Left kidney (tissue), 2 donors: ENCODE data around the gene P2RY8. TPM values are rescaled to one million over a fixed set of nuclear protein-coding genes. Genes with fewer than 3 reads are reported as not detected.
"Not testable (repeated sequence)": the region's sequence is repeated elsewhere in the genome, so short reads cannot be mapped to it uniquely, and the experiment has no call there.

Experiments used
- DNase-seq: peaks from one replicate; pipeline ENCODE4 v3.0.0-alpha.2; 2013
- polyA plus RNA-seq: library from polyadenylated mRNA; unstranded; fragments of 120-200 nt; gene quantifications from one replicate; pipeline ENCODE4 v1.2.1, GENCODE V29; 2013; ENCODE audit not compliant: insufficient read length

Gene P2RY8
- polyA plus RNA-seq, 1 donor: 0.73 TPM

- DNase-seq: no peak
Observed at GRCh38 chrX:1464041-1464970, 72.7 kb downstream of the P2RY8 start.

GRCh38 chrX:1463581-1463980, 73.4 kb downstream of the P2RY8 start:
- no peak for DNase-seq

GRCh38 chrX:1462596-1463251, 74.3 kb downstream of the P2RY8 start:
- DNase-seq: no peak

- DNase-seq: no peak
Observed at GRCh38 chrX:1462110-1462509, 74.9 kb downstream of the P2RY8 start.

GRCh38 chrX:1455948-1456280, 81.1 kb downstream of the P2RY8 start:
- DNase-seq: no peak

- DNase-seq: peak; percentile 81
Observed at GRCh38 chrX:1453951-1454785, 82.8 kb downstream of the P2RY8 start.

GRCh38 chrX:1453395-1453783, 83.6 kb downstream of the P2RY8 start:
- DNase-seq: peak; percentile 17

GRCh38 chrX:1452516-1453394, 84.2 kb downstream of the P2RY8 start, which contains the start of gene ASMTL:
ASMTL (minus strand) TSS chrX:1452909; CDS start chrX:1452840, 69 bp downstream.
- peak; percentile 95 for DNase-seq

- DNase-seq: no peak
Observed at GRCh38 chrX:1451661-1452515, 85.1 kb downstream of the P2RY8 start.

GRCh38 chrX:1451251-1451660, 85.7 kb downstream of the P2RY8 start:
- no peak for DNase-seq

GRCh38 chrX:1450361-1451161, 86.4 kb downstream of the P2RY8 start:
- no peak for DNase-seq

- no peak for DNase-seq
Observed at GRCh38 chrX:1449823-1450149, 87.2 kb downstream of the P2RY8 start.

GRCh38 chrX:1449036-1449822, 87.8 kb downstream of the P2RY8 start:
- DNase-seq: no peak

- DNase-seq: not testable (repeated sequence)
Observed at GRCh38 chrX:1448573-1449001, 88.4 kb downstream of the P2RY8 start.

GRCh38 chrX:1447969-1448572, 88.9 kb downstream of the P2RY8 start:
- DNase-seq: not testable (repeated sequence)

- not testable (repeated sequence) for DNase-seq
Observed at GRCh38 chrX:1446984-1447968, 89.7 kb downstream of the P2RY8 start.
